Activated CD4-positive, CD25-positive, alpha-beta regulatory T cell treated with anti-CD3 and anti-CD28 coated beads, Interleukin-2, amount 50 U/mL, for 72 hours (primary cell): ENCODE data around the gene LCE7A.

Source experiments
- DNase-seq: peaks from one replicate; pipeline ENCODE4 v3.0.0; 2021

The LCE7A gene

DNA sequence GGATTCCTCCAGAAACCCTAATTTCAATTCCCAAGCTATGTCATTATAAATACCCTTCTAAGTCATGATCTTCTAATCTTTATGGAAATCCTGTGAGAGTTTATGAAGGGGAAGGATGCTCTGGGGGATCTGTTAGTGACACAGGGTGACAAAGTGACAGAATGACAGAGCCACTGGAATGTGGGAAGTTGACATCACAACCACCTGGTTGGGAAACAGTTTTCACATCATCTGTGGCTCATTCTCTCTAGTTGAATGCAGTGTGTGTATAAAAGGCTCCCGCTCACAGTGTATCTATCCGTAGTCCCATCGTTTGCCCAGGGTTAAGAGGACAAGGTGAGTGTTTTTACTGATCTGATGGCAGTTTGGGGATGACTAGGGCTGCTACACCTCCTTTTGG is at the start of gene LCE7A:
Gene LCE7A, plus strand, starts transcription at position 301 of the 400 bp plus-strand sequence. CDS start 702 bp downstream, outside the sequence.
- no peak for DNase-seq

GRCh38 chr1:152811050-152811449 is 48.7 kb upstream of the LCE7A start:
- DNase-seq, result no peak

DNA sequence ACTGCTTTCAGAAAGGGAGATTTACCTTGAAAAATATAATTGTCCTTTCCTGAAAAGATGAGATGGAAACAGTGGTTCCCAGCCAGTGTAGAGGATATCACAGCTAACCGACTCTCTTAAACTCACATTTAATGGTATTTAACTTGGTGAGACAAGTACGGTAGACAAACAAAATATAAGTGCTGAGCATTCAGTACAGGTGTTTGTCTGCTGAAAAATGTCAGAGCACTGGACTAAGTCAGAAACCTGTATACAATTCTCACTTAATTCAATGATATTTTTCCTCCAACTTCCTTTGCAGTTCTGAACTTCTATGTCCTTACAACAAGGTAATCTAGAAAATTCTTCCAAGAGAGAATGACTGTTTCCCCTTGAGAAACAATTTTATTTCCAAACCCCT is 48.1 kb upstream of the LCE7A start, which contains the start of gene LCE1B:
Gene LCE1B, plus strand, starts transcription at position 301 of the 400 bp plus-strand sequence. CDS start 476 bp downstream, outside the sequence.
- DNase-seq, result no peak

DNA sequence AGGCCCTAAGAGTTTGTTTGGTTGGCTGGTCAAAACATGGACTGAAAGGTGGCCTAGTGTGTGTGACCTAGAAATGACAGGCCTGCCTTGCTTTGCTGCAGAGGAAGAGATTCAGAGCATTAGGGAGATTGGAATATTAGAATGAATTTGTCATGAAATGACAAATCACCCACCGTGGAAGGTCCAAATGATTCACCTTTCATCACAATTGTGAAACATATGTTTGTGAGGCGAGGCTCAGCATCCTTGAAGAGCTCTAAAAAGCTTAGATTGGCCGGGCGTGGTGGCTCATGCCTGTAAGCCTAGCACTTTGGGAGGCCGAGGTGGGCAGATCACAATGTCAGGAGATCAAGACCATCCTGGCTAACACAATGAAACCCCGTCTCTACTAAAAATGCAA is 42.5 kb upstream of the LCE7A start:
- no peak for DNase-seq

GRCh38 chr1:152823294-152823693 is 36.5 kb upstream of the LCE7A start:
- DNase-seq, result no peak

GRCh38 chr1:152824964-152825363 is 34.8 kb upstream of the LCE7A start:
- no peak for DNase-seq

- DNase-seq, result no peak
These were observed 32.6 kb upstream of the LCE7A start, which contains the start of gene LCE1A for GRCh38 chr1:152827173-152827572. Gene LCE1A, plus strand, starts transcription at chr1:152827473. Its CDS starts 0 bp downstream, at chr1:152827473.

DNA sequence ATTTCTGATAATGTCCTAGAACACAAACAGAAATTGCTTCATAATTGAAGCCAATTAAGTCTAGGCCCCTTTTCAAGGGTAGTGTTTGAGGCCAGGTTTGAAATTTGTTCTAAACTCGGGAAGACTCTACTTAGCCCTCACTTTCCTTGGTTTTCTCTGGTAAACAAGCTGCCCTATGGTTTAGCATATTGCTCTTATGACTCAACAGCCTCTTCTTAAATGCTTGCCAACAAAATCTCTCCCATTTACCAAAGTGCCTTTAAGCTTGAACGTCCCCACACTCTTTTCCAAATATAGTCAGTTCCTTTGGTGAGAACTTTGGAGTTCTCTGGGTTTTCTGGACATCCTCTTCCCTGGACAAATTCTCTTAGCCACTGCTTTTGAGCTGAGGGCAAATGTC is 22.9 kb upstream of the LCE7A start:
- DNase-seq, result no peak

GRCh38 chr1:152842556-152842955 is 17.2 kb upstream of the LCE7A start, which contains the start of gene LCE6A:
Gene LCE6A, plus strand, starts transcription at chr1:152842856. Its CDS starts 665 bp downstream, at chr1:152843521.
- DNase-seq, result no peak

- DNase-seq, result no peak
These were observed 4.1 kb upstream of the LCE7A start for GRCh38 chr1:152855661-152856060.

DNA sequence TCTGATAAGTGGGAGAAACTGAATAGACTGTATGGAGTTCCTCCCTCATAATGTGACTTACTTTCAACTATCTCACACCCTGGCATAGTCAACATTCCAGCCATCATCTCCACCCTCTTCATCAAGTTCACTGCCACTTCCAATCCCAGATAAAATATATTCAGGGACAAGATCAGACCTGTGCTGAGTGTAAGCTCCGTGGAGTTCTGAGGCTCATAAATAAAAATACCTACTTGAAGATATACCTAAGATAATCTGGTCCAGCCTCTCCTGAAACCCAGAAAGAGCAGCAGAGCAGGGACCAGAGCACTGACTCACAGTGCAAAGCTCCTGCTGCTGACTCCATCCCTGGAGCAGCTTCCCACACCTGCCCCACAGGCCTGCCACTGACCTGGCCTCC is 1.7 kb upstream of the LCE7A start:
- no peak for DNase-seq

- DNase-seq, result no peak
These were observed 333 bp downstream of the LCE7A start for GRCh38 chr1:152860129-152860528.

DNA sequence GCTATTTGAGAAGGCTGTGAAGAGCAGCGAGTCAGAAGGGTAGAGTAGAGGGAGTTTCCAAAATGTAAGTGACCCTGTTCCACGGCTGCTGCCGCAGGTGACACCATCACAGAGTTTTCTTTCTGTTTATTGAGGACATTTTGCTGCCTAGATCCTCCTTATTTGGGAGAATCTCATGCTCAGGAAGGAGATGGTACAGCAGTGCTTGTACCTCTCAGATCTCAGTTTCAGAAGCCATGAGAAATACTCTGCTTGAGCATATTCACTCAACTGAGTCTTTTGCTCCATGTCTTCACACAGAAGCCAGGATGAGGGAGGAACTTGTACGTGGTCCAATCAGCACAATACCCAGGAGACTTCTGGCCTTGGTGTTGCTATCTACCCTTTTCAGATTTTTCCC is 1.6 kb downstream of the LCE7A start:
- DNase-seq, result no peak

DNA sequence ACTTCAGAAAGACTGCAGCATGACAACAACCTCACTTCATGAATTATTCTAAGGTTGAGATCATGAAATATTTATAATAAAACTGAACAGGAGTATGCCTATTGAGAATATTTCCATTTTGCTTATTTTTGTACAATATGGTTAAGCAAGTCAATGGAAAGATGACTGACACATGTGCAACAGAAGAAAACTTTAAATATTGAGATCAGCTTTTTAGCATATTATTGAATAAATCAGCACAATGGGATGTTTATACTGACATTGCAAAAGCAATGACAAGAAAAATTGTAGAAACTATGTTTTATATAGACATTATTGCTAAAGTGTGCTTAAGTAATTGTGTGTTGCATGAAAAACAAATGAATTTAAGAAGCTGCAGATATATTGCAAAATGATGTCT is 4.6 kb downstream of the LCE7A start:
- DNase-seq, result no peak

GRCh38 chr1:152866321-152866720 is 6.5 kb downstream of the LCE7A start:
- no peak for DNase-seq

DNA sequence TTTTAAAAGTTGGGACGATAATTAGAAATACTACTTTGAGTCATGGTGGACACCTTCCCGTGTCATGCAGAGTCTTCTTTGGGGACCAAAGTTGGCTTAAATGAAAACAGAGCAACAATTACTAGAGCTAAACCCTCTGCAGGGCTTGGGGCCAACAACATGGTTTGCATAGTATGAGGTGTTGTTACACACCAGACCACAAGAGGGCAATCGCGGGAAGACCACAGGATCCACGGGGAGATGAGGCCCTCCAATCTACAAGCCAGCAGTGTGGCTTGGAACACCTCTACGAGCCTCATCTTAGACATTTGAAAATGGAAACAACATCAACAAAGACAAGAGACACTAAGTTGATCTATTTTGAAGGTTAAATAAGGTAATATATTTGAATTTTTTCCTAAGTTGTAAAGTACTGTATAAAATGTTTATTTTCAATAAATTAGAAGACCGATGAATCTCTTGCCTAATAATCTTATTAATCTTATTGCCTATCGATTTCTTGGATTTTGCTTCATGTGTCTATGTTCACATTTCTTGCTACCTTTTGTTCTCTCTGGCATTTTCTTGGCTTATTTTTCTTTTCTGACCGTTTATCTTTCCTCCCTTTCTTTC is 10.1 kb downstream of the LCE7A start:
- DNase-seq, result peak; percentile 58

DNA sequence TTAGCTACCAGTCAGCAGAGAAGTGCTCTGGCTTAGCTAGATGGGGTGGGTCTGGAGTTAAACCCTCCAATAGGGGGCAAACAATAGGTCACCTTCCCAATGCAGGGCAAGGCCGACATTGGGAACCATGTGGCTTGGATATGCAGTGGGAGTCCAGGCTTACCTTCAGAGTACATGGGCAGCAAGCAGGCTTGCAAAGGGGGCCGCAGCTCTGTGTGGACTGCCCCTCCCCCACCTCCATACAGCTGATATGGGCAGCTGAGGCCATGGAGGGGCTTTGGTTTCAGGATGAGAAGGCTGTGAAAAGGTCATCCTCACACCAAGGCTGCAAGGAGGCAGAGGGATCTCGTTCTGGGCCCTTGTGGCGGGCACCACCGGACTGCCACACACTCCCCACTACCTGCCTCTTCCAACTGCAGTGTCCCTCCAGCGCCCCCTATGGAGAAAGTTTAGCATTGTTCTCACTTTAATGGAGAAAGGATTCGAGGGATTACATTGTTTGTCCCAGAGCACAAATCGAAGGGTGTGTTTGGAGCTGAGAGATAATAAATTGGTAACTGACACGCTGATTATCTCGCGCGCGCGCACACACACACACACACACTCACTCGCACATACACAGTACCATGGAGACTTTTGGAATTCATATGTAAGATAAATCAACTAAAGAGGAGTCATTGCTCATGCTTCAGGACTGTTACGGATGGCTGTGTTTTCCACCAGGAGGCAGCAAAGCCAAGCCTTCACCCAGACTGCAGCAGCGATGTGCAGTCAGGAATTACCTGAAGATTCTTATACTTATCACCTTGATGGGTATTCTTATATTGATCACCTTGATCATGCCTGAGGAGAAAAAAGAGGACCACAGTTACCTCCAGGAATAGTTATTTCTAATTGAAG is 11.3 kb downstream of the LCE7A start:
- DNase-seq, result no peak

DNA sequence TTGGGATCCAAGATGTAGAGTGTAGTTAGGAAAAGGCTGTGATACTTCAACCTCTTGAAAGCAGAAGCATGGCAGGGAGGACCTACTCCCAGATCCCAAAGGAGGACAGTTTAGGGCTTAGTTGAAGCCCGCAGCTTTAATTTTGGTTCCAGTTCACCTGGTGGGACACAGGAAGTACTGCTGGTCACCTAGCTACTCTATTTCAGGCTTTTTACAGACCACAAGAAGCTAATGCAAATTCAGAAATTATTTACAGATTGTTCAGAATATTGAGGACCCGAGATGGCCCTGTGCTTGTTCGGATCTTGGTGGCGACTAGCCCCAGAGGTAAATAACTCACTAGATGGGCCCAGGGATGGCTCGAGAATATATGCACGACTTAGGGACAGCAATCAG is 11.9 kb downstream of the LCE7A start:
- no peak for DNase-seq

GRCh38 chr1:152873495-152873894 is 13.7 kb downstream of the LCE7A start:
- no peak for DNase-seq

DNA sequence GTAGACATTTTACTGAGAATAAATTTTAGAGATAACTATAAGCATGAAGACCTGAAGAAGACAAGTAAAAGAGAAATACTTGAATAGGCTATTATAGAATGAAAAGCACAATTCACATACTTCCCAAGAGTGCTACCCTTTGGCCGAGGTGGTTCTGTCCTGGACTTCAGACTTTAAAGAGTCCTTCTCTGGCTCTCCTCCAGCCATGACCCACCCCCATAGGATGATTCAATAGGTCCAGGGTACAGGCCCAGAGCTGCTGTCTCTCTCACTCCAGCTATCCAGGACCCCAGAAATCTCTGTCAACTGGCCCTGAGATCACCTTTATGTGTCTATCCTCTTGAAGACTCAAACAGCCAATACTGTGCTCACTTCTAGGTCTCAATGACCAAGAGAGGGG is 17.0 kb downstream of the LCE7A start:
- no peak for DNase-seq

DNA sequence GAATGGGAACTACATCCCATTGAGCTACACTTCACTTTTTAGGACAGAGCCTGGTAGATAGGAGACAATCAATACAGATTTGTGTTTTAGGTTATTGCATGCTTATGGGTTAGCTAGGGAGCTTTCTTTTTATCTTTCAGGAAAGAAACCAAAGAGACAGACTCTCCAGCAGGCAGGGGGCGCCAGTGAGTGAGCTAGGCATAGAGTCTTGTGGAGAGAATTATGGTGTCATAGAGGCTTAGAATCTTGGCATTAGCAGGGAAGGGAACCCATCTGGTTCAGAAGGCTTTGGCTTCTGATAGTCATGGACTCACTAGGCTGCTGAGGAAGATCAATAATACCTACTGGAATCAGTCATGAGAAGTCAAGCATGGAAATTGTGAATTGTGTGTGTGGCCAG is 18.2 kb downstream of the LCE7A start, which contains the start of gene SMCP:
Gene SMCP, plus strand, starts transcription at position 281 of the 400 bp plus-strand sequence. CDS start 6,101 bp downstream, outside the sequence.
- peak; percentile 37 for DNase-seq

DNA sequence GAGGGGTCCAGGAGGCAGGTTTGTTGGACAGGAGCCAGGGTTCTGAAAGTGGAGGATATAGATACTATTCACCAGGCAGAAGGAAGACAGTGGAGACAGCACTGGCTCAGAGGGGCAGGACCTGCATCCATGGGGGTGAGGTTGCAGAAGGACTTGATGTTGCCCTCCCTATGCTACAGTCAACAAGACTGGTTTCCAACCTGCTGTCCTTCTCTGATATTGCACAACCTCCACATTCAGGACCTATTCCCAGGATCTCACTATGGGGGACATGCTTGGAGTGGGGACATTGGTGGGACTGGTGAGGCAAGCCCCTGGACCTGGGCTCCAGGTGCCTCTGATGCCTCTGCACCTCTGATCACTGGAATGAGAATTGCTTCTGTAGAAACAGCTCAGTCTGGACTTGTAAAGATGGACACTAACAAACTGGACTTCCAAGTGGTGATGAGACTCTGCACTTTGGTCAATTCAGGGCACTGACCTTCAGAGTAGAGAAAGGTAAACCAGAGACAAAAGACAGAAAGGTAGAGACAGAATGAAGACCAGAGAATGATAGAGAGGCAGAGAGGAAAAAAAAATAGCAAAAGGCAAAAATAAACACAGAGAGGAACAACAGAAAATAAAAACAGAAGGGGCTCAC is 19.9 kb downstream of the LCE7A start:
- no peak for DNase-seq

GRCh38 chr1:152880316-152880715 is 20.5 kb downstream of the LCE7A start:
- no peak for DNase-seq
